GM18870 (cell line): ENCODE results near the gene PLEKHH2.
"Not testable (repeated sequence)": the region's sequence is repeated elsewhere in the genome, so short reads cannot be mapped to it uniquely, and the experiment has no call there.

Source experiments
- ATAC-seq: cut with Tn5 transposase; IDR thresholded peaks from one replicate; pipeline ENCODE4 v1.9.1; 2021; ENCODE audit warnings: moderate library complexity; ENCODE audit not compliant: unreplicated experiment

PLEKHH2 gene

GRCh38 chr2:43636153-43636552, 907 bp upstream of the PLEKHH2 start:
- not testable (repeated sequence) for ATAC-seq

DNA sequence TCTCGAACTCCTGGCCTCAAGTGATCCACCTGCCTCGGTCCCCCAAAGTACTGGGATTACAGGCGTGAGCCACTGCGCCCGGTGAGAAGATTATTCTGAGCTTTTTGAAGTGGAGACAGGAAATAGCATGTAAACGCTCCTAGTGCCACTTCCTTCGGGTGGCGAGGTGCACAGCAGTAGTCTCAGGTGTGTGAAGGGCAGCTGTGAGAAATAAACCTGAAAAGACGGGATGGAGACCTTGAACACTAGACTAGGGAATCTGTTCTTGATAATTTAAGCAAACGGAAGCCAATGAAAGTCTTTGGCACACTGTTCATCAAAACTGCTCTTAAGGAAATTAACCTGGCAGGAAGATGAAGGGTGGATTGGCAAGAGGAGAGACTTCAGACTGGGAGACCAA, 439 bp upstream of the PLEKHH2 start:
- no peak for ATAC-seq

DNA sequence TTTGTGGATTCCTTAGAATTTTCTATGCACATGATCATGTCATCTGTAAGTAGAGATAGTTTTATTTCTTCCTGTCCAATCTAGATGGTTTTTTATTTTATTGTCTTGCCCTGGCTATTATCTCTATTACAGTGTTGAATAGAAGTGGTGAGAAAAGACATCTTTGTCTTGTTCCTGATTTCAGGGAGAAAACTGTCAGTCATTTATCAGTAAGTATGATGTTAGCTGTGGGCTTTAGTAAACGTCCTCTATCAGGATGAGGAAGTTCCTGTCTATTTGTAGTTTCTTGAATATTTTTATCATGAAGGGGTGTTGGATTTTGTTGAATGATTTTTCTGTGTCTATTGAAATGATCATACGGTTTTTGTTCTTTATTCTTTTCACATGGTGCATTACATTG, 5.3 kb downstream of the PLEKHH2 start:
- no peak for ATAC-seq

DNA sequence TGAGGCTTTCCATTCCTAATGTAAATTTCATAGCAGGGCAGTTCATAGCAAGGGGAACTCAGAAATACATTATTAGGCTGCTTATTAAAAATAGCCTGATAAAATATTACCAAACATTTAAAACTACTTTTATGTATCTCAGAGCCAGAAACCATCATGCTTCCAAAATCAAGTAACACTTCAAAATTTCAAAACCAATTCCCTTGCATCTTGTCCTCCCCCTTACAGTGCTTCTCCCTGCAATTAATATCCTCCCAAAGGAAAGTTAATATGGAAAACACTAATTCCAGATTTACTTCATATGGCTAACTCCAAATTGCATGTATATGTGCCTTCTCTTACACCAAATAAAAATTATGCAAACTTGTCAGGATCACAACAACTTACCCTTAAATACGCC, 6.6 kb downstream of the PLEKHH2 start:
- ATAC-seq: no peak

DNA sequence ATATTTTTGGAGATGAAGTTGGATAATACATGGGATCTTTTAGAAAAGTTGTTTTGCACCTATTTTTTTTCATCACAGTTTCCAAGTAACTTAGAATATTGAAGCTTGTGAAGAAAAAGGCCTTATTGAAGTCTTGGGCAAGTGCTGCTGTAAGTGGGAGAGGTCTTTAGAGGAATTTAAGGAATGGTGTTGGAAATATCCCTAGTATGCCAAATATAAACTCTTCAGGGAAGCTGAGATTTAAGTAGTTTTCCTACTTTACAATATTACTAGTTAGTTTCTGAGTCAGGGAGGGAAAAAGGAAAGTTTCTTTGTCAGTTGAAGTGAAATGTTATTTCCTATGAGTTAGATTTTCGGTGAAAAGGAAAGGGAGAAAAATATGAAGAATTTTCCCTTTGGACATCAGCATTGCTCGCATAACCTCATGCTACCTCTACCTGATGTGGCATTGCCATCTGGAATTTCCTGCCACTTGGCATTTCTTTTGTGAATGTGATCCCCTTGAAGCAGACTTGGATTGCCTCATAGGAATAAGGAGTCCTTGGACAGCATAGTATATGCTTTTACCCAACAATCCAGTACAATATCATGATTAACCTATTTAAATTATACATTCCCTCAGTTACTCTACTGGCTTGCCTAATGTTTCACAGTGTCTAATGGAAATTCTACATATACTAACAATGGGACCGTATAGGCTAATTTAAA, 12.1 kb downstream of the PLEKHH2 start:
- no peak for ATAC-seq

GRCh38 chr2:43653506-43653905, 16.4 kb downstream of the PLEKHH2 start:
- ATAC-seq: no peak

GRCh38 chr2:43657241-43657640, 20.2 kb downstream of the PLEKHH2 start:
- no peak for ATAC-seq

DNA sequence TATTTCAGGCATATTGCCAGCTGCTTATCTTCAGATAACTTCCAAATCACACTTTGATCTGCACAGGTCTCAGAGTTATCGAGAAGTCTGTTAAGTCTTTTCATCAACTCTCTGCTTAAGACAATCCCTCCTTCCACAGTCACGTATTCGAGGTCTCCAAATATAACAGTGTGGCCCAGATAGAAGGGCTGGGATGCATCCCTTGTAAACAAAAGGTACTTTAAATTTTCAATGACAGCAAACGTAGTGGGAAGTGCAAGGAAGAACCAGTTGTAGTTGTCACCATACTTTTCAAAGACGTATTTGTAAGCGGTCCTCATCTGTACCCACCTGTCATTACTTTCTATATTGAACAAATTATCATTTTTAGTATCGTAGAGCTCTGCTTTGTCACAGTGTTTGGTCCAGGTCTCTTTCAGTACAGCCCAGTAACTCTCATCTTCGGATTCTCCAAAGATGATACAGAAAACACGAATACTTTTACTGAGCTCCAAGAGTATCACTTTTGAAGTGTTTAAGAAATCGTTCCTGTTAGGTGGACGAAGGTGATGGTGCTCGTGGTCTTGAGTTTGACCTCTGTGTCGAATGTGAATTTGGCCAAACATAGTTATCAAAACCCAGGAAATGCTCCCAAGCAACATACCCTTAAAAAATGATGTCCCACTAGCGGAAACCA, 38.7 kb downstream of the PLEKHH2 start:
- ATAC-seq: no peak

DNA sequence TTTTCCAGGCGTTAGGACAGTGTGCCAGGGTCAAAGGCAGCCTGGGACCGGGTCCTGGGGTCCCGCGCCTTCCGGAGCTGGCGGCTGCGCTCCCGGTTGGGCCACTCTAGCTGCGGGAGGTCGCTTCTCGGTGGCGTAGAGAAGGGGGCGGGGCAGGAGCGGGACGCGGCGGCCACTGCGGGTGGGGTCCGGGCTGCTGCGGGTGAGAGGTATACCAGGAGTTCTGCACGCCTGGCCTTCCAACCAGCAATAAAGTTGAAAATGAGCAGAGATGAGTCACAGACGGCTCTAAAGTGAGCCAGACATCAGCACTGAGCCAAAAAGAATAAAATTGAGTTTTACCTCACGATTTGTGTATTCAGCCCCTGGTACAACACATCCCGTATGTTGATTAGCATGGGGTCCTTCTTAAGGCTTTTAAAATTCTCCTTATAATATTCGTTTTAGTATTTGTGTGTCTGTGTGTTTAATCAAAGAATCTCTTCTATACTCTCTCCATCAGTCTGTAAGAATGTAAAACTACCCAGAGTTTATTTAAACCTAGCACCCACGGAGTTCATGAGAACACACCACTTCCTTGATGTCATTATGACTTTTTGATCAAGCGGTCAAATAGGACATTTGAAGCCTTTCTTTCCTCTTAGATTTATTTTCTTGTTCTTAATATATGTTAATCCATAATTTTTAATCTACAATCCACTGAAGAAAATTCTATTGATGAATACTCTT, 39.4 kb downstream of the PLEKHH2 start, which contains the start of gene C1GALT1C1L:
Gene C1GALT1C1L (minus strand): TSS at position 108 of the 729 bp plus-strand sequence. CDS start 107 bp downstream, at position 1.
- no peak for ATAC-seq

DNA sequence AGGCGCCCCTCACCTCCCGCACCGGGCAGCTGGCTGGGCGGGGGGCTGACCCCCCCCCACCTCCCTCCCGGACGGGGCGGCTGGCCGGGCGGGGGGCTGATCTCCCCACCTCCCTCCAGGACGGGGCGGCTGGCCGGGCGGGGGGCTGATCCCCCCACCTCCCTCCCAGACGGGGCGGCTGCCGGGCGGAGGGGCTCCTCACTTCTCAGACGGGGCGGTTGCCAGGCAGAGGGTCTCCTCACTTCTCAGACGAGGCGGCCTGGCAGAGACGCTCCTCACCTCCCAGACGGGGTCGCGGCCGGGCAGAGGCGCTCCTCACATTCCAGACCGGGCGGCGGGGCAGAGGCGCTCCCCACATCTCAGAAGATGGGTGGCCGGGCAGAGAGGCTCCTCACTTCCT, 40.7 kb downstream of the PLEKHH2 start:
- ATAC-seq: not testable (repeated sequence)

- ATAC-seq: no peak
These were observed 48.3 kb downstream of the PLEKHH2 start for GRCh38 chr2:43685357-43685756.

DNA sequence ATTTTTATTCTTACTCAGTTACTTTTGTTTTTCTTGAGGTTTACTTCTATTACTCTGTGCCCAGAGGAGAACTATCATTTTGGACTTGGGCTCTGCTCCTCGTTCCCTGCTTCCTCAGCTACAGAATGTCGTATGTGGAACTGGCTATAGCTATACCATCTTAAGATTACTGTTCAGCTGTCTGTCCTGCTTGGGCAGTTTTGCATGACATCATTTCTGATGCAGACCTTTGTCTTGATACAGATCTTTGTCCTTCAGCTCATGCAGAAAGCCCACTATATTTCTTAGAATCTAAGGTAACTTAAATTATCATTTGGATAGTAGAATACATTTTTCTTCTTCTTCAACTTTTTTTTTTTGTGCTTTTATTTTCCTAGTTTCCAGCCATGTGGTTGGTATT, 52.9 kb downstream of the PLEKHH2 start:
- no peak for ATAC-seq

GRCh38 chr2:43692428-43692994, 55.5 kb downstream of the PLEKHH2 start:
- ATAC-seq: no peak

GRCh38 chr2:43698140-43698539, 61.1 kb downstream of the PLEKHH2 start:
- not testable (repeated sequence) for ATAC-seq

- no peak for ATAC-seq
These were observed 62.7 kb downstream of the PLEKHH2 start for GRCh38 chr2:43699761-43700160.

GRCh38 chr2:43701111-43701510, 64.1 kb downstream of the PLEKHH2 start:
- no peak for ATAC-seq

GRCh38 chr2:43707255-43708015, 70.4 kb downstream of the PLEKHH2 start:
- ATAC-seq: no peak

DNA sequence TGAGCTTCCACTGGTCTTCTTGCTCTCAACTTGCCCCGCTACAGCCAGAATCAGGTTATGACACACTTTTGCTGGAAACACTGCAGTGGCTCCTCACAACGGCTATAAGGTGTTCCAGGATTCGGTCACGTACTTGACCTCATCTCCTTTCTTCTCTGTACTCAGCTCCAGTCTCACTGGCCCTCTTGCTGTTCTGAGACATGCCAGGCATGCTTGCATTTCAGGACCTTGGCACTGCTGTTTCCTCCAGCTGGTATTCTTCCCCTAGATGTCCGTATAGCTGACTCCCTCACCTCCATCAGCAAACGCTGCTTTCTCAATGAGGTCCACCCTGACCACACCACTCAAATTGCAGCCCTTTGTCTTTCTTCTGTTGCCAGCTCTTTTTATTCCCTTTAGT, 71.1 kb downstream of the PLEKHH2 start:
- no peak for ATAC-seq

- no peak for ATAC-seq
These were observed 71.8 kb downstream of the PLEKHH2 start for GRCh38 chr2:43708891-43709290.

- no peak for ATAC-seq
These were observed 73.8 kb downstream of the PLEKHH2 start for GRCh38 chr2:43710866-43711265.

DNA sequence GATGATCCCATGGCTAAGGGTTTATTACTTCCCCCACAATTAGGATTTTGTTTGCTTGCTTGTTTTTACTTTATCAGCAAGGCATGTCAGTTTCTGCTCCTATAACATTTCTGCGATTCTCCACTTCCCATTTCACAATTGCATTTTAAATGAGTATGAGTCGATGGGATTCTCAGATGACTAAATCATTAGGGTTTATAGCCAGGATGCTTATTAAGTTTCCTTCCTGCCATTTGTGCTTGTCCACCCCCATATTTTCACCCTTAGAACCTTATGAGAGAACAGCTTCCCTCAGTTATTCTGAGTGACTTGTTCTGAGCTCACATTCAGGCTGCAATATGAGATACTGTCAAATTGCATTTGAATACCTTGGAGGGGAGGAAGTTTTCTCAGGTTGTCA, 77.1 kb downstream of the PLEKHH2 start:
- no peak for ATAC-seq
